Effector memory CD4-positive, alpha-beta T cell (primary cell): ENCODE data around the gene ETS1.

Experiments
- DNase-seq, 3 donors: peaks; one replicate each; pipeline ENCODE4 v3.0.0-alpha.2; 2020
- H3K27ac ChIP-seq: 2 replicates; pipeline ENCODE4 v1.7.0; 2013; ENCODE audit warnings: mild to moderate bottlenecking, low read length, moderate library complexity; ENCODE audit not compliant: insufficient read depth, poor library complexity, severe bottlenecking
- H3K27me3 ChIP-seq: replicated peaks from 2 replicates; pipeline ENCODE4 v1.7.0; 2013; ENCODE audit warnings: mild to moderate bottlenecking, low read length; ENCODE audit not compliant: insufficient read depth, control insufficient read depth, poor library complexity, severe bottlenecking
- H3K36me3 ChIP-seq: 2 replicates; pipeline ENCODE4 v1.7.0; 2013; ENCODE audit warnings: mild to moderate bottlenecking, low read length, moderate library complexity; ENCODE audit not compliant: control insufficient read depth, insufficient read depth
- H3K4me1 ChIP-seq: 2 replicates; pipeline ENCODE4 v1.7.0; 2013; ENCODE audit warnings: low read length, mild to moderate bottlenecking; ENCODE audit not compliant: control insufficient read depth, insufficient read depth, poor library complexity, severe bottlenecking
- H3K4me3 ChIP-seq: 2 replicates; pipeline ENCODE4 v1.7.0; 2013; ENCODE audit warnings: low read length, low read depth, mild to moderate bottlenecking; ENCODE audit not compliant: insufficient read depth, poor library complexity, severe bottlenecking
- H3K9me3 ChIP-seq: 2 replicates; pipeline ENCODE4 v1.7.0; 2013; ENCODE audit warnings: mild to moderate bottlenecking, low read length, moderate library complexity; ENCODE audit not compliant: control insufficient read depth

ETS1 gene

GRCh38 chr11:128428935-128429334, 158.4 kb downstream of the ETS1 start:
- Histone ChIP-seq H3K4me3 (no peak overlapping the region), H3K4me1 (no peaks in the 10 kb centered on the region), H3K9me3 (no peaks in the 10 kb centered on the region), H3K36me3 (no peaks in the 10 kb centered on the region), H3K27ac (no peak overlapping the region), H3K27me3 (no peaks in the 10 kb centered on the region)
- no peak for DNase-seq

- Histone ChIP-seq H3K27ac (no peak overlapping the region), H3K4me1 (peaks cover 18% of the 10 kb centered on the region), H3K9me3 (no peaks in the 10 kb centered on the region), H3K4me3 (no peak overlapping the region), H3K27me3 (no peaks in the 10 kb centered on the region), H3K36me3 (no peaks in the 10 kb centered on the region)
- no peak for DNase-seq
Observed at GRCh38 chr11:128424851-128425285, 162.5 kb downstream of the ETS1 start.

- Histone ChIP-seq H3K27me3 (no peaks in the 10 kb centered on the region), H3K27ac (no peak overlapping the region), H3K36me3 (no peaks in the 10 kb centered on the region), H3K4me3 (no peak overlapping the region), H3K4me1 (peaks cover 18% of the 10 kb centered on the region), H3K9me3 (no peaks in the 10 kb centered on the region)
- DNase-seq = no peak
Observed at GRCh38 chr11:128424271-128424711, 163.1 kb downstream of the ETS1 start.

- Histone ChIP-seq H3K4me1 (peaks cover 18% of the 10 kb centered on the region), H3K4me3 (peak overlapping the region; percentile 17), H3K36me3 (no peaks in the 10 kb centered on the region), H3K9me3 (no peaks in the 10 kb centered on the region), H3K27me3 (no peaks in the 10 kb centered on the region), H3K27ac (peak overlapping the region; percentile 63)
- peak; percentile 78 to 82 (median 80) for DNase-seq
Observed at GRCh38 chr11:128422576-128423370, 164.6 kb downstream of the ETS1 start.

GRCh38 chr11:128421577-128422330, 165.6 kb downstream of the ETS1 start:
- H3K9me3 ChIP-seq = no peaks in the 10 kb centered on the region
- DNase-seq = no peak
- no peaks in the 10 kb centered on the region for H3K36me3 ChIP-seq
- no peak overlapping the region for H3K4me3 ChIP-seq
- H3K27ac ChIP-seq = peak overlapping the region; percentile 63
- peaks cover 18% of the 10 kb centered on the region for H3K4me1 ChIP-seq
- no peaks in the 10 kb centered on the region for H3K27me3 ChIP-seq

- Histone ChIP-seq H3K4me1 (peaks cover 18% of the 10 kb centered on the region), H3K4me3 (no peak overlapping the region), H3K9me3 (no peaks in the 10 kb centered on the region), H3K27ac (no peak overlapping the region), H3K27me3 (no peaks in the 10 kb centered on the region), H3K36me3 (no peaks in the 10 kb centered on the region)
- DNase-seq = no peak
Observed at GRCh38 chr11:128420951-128421350, 166.4 kb downstream of the ETS1 start.

- Histone ChIP-seq H3K27me3 (no peaks in the 10 kb centered on the region), H3K36me3 (no peaks in the 10 kb centered on the region), H3K9me3 (no peaks in the 10 kb centered on the region), H3K4me3 (no peak overlapping the region), H3K4me1 (peaks cover 18% of the 10 kb centered on the region), H3K27ac (no peak overlapping the region)
- no peak for DNase-seq
Observed at GRCh38 chr11:128420265-128420664, 167.1 kb downstream of the ETS1 start.

- no peak overlapping the region for H3K4me3 ChIP-seq
- no peaks in the 10 kb centered on the region for H3K27me3 ChIP-seq
- DNase-seq = no peak
- peaks cover 18% of the 10 kb centered on the region for H3K4me1 ChIP-seq
- H3K9me3 ChIP-seq = no peaks in the 10 kb centered on the region
- H3K36me3 ChIP-seq = no peaks in the 10 kb centered on the region
- no peak overlapping the region for H3K27ac ChIP-seq
Observed at GRCh38 chr11:128419012-128419767, 168.2 kb downstream of the ETS1 start.

- no peak overlapping the region for H3K4me3 ChIP-seq
- DNase-seq = no peak
- no peaks in the 10 kb centered on the region for H3K27me3 ChIP-seq
- H3K27ac ChIP-seq = no peak overlapping the region
- peaks cover 12% of the 10 kb centered on the region for H3K4me1 ChIP-seq
- H3K36me3 ChIP-seq = no peaks in the 10 kb centered on the region
- H3K9me3 ChIP-seq = no peaks in the 10 kb centered on the region
Observed at GRCh38 chr11:128417607-128418324, 169.6 kb downstream of the ETS1 start.
